Adipocyte (in vitro differentiated cells): ENCODE data around the gene RERE.

Experiments used
- DNase-seq: peaks from one replicate; pipeline ENCODE4 v3.0.0-alpha.2; 2015; ENCODE audit warnings: low read depth
- H3K27me3 ChIP-seq: replicated peaks from 2 replicates; pipeline ENCODE4 v1.7.0; 2013; ENCODE audit warnings: mild to moderate bottlenecking, low read length, moderate library complexity; ENCODE audit not compliant: control insufficient read depth, insufficient read depth
- H3K36me3 ChIP-seq: 2 replicates; pipeline ENCODE4 v1.7.0; 2013; ENCODE audit warnings: low read length, mild to moderate bottlenecking, moderate library complexity; ENCODE audit not compliant: control insufficient read depth, insufficient read depth, severe bottlenecking
- H3K4me1 ChIP-seq: 2 replicates; pipeline ENCODE4 v1.7.0; 2013; ENCODE audit warnings: mild to moderate bottlenecking, low read length, moderate library complexity; ENCODE audit not compliant: control insufficient read depth, insufficient read depth
- H3K4me3 ChIP-seq: 2 replicates; pipeline ENCODE4 v1.7.0; 2013; ENCODE audit warnings: mild to moderate bottlenecking, low read length, moderate library complexity
- H3K9ac ChIP-seq: 2 replicates; pipeline ENCODE4 v1.7.0; 2013; ENCODE audit warnings: mild to moderate bottlenecking, low read length, moderate library complexity
- H3K9me3 ChIP-seq: 2 replicates; pipeline ENCODE4 v1.7.0; 2013; ENCODE audit warnings: mild to moderate bottlenecking, low read length, moderate library complexity; ENCODE audit not compliant: control insufficient read depth

The RERE gene

DNA sequence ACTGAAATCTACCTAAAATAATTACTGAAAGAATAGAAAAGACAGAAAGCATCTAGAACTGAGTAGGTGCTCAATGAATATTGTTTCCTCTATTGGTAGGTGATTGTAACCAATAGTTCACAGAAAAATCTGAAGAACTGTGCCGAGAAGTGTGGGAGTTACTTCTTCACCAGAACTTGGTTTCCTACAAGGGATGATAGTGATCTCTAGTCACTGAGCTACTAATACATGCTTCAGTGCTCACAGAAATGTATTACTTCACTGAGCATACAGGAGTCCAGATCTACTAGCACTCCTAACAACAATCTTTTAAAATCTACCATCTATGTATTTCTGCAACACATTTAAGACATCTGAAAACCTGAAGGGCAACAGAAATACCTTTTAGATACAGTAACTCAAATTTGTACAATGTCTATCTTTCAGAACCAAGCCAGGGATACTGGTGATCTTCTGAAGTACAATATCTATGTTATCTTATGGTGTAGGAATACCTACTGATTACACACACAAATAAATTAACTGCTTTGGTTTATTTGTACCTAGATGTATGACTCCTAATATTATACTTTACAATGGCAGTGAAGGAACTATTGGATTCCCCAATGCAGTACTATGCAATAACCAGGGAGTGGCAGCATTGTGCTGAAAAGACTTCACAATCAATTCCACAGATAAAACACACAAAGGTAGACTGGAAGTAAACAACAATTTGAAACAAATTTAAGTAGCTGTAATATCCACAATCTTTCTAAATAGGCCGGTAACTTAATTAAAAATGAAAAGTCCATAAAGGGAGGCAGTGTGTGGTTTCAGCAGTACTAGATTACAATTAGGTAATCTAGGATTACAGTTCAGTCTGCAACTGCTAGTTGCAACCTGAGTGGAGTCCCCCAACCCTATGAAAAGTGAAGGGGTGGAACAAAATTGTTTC is 256.6 kb downstream of the RERE start:
- Histone ChIP-seq H3K36me3 (peaks cover 8% of the 10 kb centered on the region), H3K4me1 (peaks cover 24% of the 10 kb centered on the region), H3K9ac (no peak overlapping the region), H3K4me3 (no peak overlapping the region), H3K9me3 (no peaks in the 10 kb centered on the region), H3K27me3 (no peaks in the 10 kb centered on the region)
- DNase-seq: peak; percentile 80

DNA sequence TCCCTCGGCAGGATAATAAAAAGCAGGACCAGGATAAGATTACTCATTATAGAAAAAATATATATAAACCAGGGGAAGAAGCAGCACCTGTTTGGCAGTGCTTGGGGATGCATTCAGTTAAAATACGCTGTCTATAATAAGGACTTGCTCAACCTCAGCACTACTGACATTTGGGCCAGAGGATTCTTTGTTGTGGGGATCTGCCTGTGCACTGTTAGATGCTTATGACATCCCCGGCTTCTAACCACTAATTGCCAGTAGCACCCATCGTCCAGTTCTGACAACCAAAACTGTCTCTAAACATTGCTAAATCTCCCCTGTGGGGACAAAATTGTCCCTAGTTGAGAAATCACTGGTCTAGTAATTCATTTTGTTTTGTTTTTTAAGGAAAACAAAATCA is 257.4 kb downstream of the RERE start:
- Histone ChIP-seq H3K36me3 (peaks cover 9% of the 10 kb centered on the region), H3K4me1 (peaks cover 27% of the 10 kb centered on the region), H3K9ac (no peak overlapping the region), H3K9me3 (no peaks in the 10 kb centered on the region), H3K27me3 (no peaks in the 10 kb centered on the region), H3K4me3 (no peak overlapping the region)
- no peak for DNase-seq

GRCh38 chr1:8555582-8555981 is 261.9 kb downstream of the RERE start:
- DNase-seq: no peak
- no peaks in the 10 kb centered on the region for H3K9me3 ChIP-seq
- H3K36me3 ChIP-seq: peaks cover 9% of the 10 kb centered on the region
- H3K4me1 ChIP-seq: peaks cover 11% of the 10 kb centered on the region
- H3K9ac ChIP-seq: no peak overlapping the region
- H3K27me3 ChIP-seq: no peaks in the 10 kb centered on the region
- H3K4me3 ChIP-seq: no peak overlapping the region

DNA sequence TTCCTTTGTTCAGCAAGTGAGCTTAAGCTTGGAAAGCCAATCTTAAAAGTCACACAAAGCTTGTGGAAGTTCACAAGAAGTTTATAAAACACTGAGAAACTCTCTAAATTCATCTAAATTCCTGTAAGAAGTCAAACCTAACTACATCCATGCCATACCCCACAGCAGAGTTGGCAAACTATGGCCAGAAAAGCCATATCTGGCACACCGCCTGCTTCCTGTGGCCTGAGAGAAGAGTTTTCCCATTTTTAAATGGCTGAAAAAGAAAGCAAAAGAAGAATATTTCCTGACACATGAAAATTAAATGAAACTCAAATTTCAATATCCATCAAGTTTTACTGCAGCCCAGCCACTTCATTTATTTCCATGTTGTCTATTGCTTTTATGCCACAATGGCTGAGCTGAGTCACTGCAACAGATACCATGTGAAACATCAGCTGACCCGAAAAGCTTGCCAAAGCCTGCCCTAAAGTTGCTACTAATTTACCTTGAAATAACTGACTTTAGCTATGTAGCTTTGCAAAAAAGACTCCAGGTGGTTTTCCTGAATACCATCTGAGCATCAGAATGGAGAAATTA is 262.4 kb downstream of the RERE start:
- peak; percentile 20 for DNase-seq
- no peak overlapping the region for H3K4me3 ChIP-seq
- no peak overlapping the region for H3K9ac ChIP-seq
- peaks cover 9% of the 10 kb centered on the region for H3K36me3 ChIP-seq
- H3K27me3 ChIP-seq: no peaks in the 10 kb centered on the region
- H3K9me3 ChIP-seq: no peaks in the 10 kb centered on the region
- peaks cover 6% of the 10 kb centered on the region for H3K4me1 ChIP-seq

- peaks cover 6% of the 10 kb centered on the region for H3K4me1 ChIP-seq
- H3K9me3 ChIP-seq: no peaks in the 10 kb centered on the region
- H3K27me3 ChIP-seq: no peaks in the 10 kb centered on the region
- DNase-seq: no peak
- H3K36me3 ChIP-seq: peaks cover 9% of the 10 kb centered on the region
- no peak overlapping the region for H3K4me3 ChIP-seq
- no peak overlapping the region for H3K9ac ChIP-seq
Measured at GRCh38 chr1:8552820-8553397, 264.5 kb downstream of the RERE start.

DNA sequence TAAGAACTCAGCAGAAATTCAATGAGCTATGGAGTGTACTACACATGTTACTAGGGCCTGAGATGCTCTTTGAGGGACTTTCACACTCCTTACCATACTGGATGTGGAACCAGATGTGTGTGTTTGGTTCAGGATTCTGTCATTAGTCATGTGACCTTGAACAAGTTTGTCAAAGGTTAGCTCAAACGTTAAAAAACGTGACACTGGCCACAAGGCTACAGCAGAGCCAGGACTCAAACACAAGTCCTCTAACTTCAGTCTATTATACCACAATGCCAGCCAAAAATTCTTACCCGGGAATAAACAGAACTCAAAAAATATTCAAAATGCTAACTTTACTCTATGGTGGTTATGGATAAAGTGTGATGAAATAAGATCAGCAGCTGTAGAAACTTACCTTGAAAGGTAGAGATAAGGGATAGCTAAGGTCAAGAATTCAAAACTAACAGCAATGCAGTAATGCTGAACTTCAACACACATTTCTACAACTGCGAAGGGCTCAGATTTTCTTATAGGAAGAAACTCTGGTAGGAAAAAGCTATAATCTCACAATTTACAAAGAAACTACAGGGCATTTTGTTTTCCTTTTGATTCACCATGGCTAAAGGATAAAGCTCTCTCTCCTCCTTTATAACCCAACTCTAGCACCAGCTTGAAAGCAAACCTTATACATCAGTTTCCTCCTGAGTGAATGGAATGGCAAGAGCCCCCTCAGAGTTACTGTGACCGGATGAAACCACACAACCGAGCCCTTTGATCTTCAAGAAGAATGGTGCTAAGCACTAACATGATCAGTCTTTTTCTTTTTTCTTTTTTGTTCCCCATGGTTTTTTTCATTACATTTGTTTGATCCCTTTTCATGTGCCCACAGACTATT is 265.6 kb downstream of the RERE start:
- Histone ChIP-seq H3K27me3 (no peaks in the 10 kb centered on the region), H3K4me3 (no peak overlapping the region), H3K9ac (no peak overlapping the region), H3K36me3 (peaks cover 9% of the 10 kb centered on the region), H3K9me3 (no peaks in the 10 kb centered on the region), H3K4me1 (peaks cover 6% of the 10 kb centered on the region)
- no peak for DNase-seq

DNA sequence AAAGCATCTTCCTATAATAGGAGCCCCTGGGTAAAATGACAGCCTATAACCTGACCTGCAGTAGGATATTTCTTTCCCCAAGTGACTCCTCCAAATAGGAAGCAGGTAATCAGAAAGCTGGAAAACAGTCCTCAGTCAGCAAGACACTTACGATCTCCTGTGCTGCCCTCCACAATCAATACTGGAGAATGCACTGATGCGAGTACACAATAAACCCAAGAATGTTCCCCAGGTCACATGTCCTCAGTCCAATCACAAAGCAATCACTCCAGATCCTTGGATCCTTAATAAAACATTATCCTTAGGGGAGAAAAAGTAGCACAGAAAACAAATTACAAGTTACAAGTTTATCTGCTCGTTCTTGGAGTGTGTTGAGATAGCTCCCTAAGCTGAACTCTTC is 266.4 kb downstream of the RERE start:
- DNase-seq: peak; percentile 72
- no peaks in the 10 kb centered on the region for H3K9me3 ChIP-seq
- no peaks in the 10 kb centered on the region for H3K27me3 ChIP-seq
- peaks cover 3% of the 10 kb centered on the region for H3K36me3 ChIP-seq
- H3K4me1 ChIP-seq: peaks cover 6% of the 10 kb centered on the region
- H3K4me3 ChIP-seq: no peak overlapping the region
- H3K9ac ChIP-seq: no peak overlapping the region

DNA sequence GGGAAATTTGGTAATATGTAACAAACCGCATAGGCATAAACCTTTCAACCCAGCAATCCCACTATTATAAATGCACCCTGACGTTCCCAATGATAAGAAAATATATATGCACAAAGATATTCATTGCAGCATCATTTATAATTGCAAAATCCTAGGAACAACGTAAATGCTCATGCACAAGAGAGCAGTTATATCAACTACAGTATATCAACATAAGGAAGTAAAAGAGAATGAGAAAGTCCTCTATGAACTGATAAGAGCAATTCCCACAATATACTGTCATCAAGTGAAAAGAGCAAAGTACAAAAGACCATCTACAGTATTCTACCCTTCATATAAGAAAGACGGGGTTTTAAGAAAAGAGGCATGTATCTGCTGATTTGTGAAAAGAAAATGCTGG is 269.6 kb downstream of the RERE start:
- Histone ChIP-seq H3K9ac (no peak overlapping the region), H3K36me3 (peaks cover 9% of the 10 kb centered on the region), H3K4me1 (no peaks in the 10 kb centered on the region), H3K4me3 (no peak overlapping the region), H3K27me3 (no peaks in the 10 kb centered on the region), H3K9me3 (peaks cover 6% of the 10 kb centered on the region)
- DNase-seq: no peak

DNA sequence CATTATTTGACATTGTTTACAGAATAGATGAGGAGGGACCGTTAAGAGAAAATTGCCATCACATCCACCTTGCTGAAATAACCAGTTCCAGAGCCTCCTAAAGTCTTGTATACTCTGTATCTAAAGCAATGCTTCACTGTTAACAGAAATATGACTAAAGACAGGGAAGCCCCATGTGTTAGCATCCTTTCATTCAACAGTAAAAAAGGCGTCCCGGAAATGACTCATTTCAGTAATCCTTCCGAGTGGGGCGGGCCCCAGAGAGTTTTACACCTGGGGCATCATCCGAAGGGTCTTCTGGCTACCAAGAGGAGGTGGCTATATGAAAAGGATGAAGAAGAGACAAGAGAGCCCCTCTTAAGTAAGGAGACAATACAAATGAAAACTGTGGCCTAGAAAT is 272.4 kb downstream of the RERE start:
- H3K27me3 ChIP-seq: no peaks in the 10 kb centered on the region
- peaks cover 9% of the 10 kb centered on the region for H3K36me3 ChIP-seq
- H3K9ac ChIP-seq: no peak overlapping the region
- H3K9me3 ChIP-seq: peaks cover 6% of the 10 kb centered on the region
- H3K4me1 ChIP-seq: peaks cover 15% of the 10 kb centered on the region
- H3K4me3 ChIP-seq: no peak overlapping the region
- no peak for DNase-seq

GRCh38 chr1:8544644-8545043 is 272.8 kb downstream of the RERE start:
- no peak overlapping the region for H3K9ac ChIP-seq
- no peak for DNase-seq
- H3K4me3 ChIP-seq: no peak overlapping the region
- peaks cover 9% of the 10 kb centered on the region for H3K36me3 ChIP-seq
- H3K9me3 ChIP-seq: peaks cover 6% of the 10 kb centered on the region
- no peaks in the 10 kb centered on the region for H3K27me3 ChIP-seq
- peaks cover 17% of the 10 kb centered on the region for H3K4me1 ChIP-seq

DNA sequence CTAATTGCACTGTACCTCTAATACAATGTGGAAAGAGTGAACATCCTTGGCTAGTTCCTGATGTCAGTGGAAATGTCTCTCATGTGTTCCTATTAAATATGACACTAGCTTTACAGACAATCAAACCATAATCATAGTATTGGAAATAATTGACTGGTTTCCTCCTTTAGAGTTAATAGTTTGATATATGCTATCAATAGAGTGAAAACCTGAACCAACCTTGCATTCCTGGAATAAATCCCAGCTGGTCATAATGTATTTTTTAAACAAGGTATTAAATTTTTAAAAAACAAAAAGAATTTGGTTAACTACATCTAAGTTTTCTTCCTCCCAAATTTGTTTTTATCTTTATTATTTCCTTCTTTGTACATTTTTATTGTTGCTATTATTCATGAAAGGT is 273.5 kb downstream of the RERE start:
- H3K36me3 ChIP-seq: peaks cover 9% of the 10 kb centered on the region
- peaks cover 20% of the 10 kb centered on the region for H3K4me1 ChIP-seq
- H3K9ac ChIP-seq: no peak overlapping the region
- H3K4me3 ChIP-seq: no peak overlapping the region
- peaks cover 6% of the 10 kb centered on the region for H3K9me3 ChIP-seq
- H3K27me3 ChIP-seq: no peaks in the 10 kb centered on the region
- no peak for DNase-seq
